T-cell (primary cell): Measurements from ENCODE around the gene RBCK1. TPM values are rescaled to one million over a fixed set of nuclear protein-coding genes. Genes with fewer than 3 reads are reported as not detected.

Experiments
- ATAC-seq, 4 experiments: fragments of 200-7000 bp in 3 of 4; fragments of 150-1000 bp in 1 of 4; cut with Tn5 transposase; replicated peaks in 1 of 4; 1 replicate in 3 of 4; 2 replicates in 1 of 4; pipeline ENCODE4 v1.10.0; 2021; ENCODE audit warnings: moderate library complexity in 3 of 4, mild to moderate bottlenecking in 2 of 4, moderate number of reproducible peaks in 1 of 4
- CTCF ChIA-PET, 2 donors: fragments of 300-600 bp; sonication (Branson Sonifier 250); formaldehyde crosslinking; loops; one replicate each; lab custom pipeline; 2022; ENCODE audit warnings: antibody characterized with exemption in 2 of 2; lab: Charles Lee
- POLR2A ChIA-PET, 2 donors: fragments of 300-600 bp; sonication (Branson Sonifier 250); formaldehyde crosslinking; loops; one replicate each; lab custom pipeline; 2022; ENCODE audit warnings: antibody characterized with exemption in 2 of 2; lab: Charles Lee
- DNase-seq, 35 experiments: peaks; one replicate each; pipeline versions ENCODE4 v3.0.0 to v3.0.0-alpha.2; 2013 to 2023
- H3K27ac ChIP-seq: one replicate; pipeline ENCODE4 v1.5.1; 2013; ENCODE audit warnings: low read length
- H3K27me3 ChIP-seq, 2 experiments: replicated peaks in 1 of 2; 1 replicate in 1 of 2; 2 replicates in 1 of 2; pipeline versions ENCODE4 v1.6.1 to v1.7.0; 2013; ENCODE audit warnings: low read length in 1 of 2, mixed read lengths in 1 of 2; ENCODE audit not compliant: control insufficient read depth in 2 of 2, insufficient read depth in 2 of 2; ENCODE audit errors: extremely low read depth in 1 of 2
- H3K36me3 ChIP-seq, 2 donors: 1 replicate in 1 of 2; 2 replicates in 1 of 2; pipeline versions ENCODE4 v1.6.1 to v1.7.0; 2013; ENCODE audit warnings: low read length in 1 of 2; ENCODE audit not compliant: control insufficient read depth in 2 of 2, insufficient read depth in 1 of 2; ENCODE audit errors: extremely low read depth in 1 of 2
- H3K4me1 ChIP-seq, 2 experiments: 1 replicate in 1 of 2; 2 replicates in 1 of 2; pipeline versions ENCODE4 v1.6.1 to v1.7.0; 2013; ENCODE audit warnings: low read length in 2 of 2, mixed read lengths in 1 of 2; ENCODE audit not compliant: insufficient read depth in 2 of 2, control insufficient read depth in 1 of 2; ENCODE audit errors: extremely low read depth in 1 of 2
- H3K4me3 ChIP-seq, 2 donors: 1 replicate in 1 of 2; 2 replicates in 1 of 2; pipeline versions ENCODE4 v1.5.1 to v1.7.0; 2013; ENCODE audit warnings: mild to moderate bottlenecking in 2 of 2, low read length in 1 of 2, moderate library complexity in 1 of 2; ENCODE audit not compliant: control insufficient read depth in 1 of 2; ENCODE audit errors: extremely low read depth in 1 of 2
- H3K9me3 ChIP-seq: 2 replicates; pipeline ENCODE4 v1.7.0; 2013
- H3K27ac Mint-ChIP-seq, 2 donors: one replicate each; pipeline ENCODE4 v1.8.0; 2020 to 2021; ENCODE audit warnings: mild to moderate bottlenecking in 2 of 2, mixed read lengths in 2 of 2
- H3K27me3 Mint-ChIP-seq, 2 donors: one replicate each; pipeline ENCODE4 v1.8.0; 2021 to 2022; ENCODE audit warnings: mixed read lengths in 2 of 2
- H3K36me3 Mint-ChIP-seq: one replicate; pipeline ENCODE4 v1.8.0; 2021; ENCODE audit warnings: mixed read lengths
- H3K4me1 Mint-ChIP-seq, 3 donors: one replicate each; pipeline ENCODE4 v1.8.0; 2020 to 2022; ENCODE audit warnings: mixed read lengths in 3 of 3, mild to moderate bottlenecking in 1 of 3
- H3K4me3 Mint-ChIP-seq, 3 donors: one replicate each; pipeline ENCODE4 v1.8.0; 2020 to 2022; ENCODE audit warnings: mild to moderate bottlenecking in 3 of 3, mixed read lengths in 3 of 3, moderate library complexity in 3 of 3
- H3K9me3 Mint-ChIP-seq, 3 donors: one replicate each; pipeline ENCODE4 v1.8.0; 2020 to 2022; ENCODE audit warnings: mixed read lengths in 3 of 3
- whole genome bisulfite sequencing: methylation state at CpG from one replicate; pipeline ENCODE4 v1.1.5; 2013; ENCODE audit warnings: missing lambda C conversion rate; ENCODE audit not compliant: insufficient coverage; 5-methylcytosine and 5-hydroxymethylcytosine counted together
- total RNA-seq, 35 experiments: library from RNA in 6 of 35; stranded (reverse) in 6 of 35; fragments of 120-200 nt in 1 of 35; gene quantifications; one replicate each; pipeline versions ENCODE4 v1.2.1 to v1.2.4 and lab custom pipeline; 2013 to 2026

The RBCK1 gene
- total RNA-seq, 5 donors from 2014 or later (not counting 1 experiment from before 2014, with no cell fraction given) = 87.0 to 110 (median 105) TPM

GRCh38 chr20:406200-407132 lies 1.6 kb upstream of the RBCK1 start:
- H3K27me3 ChIP-seq = no peaks in the 10 kb centered on the region
- peaks cover 15 to 48% of the 10 kb centered on the region in 2 experiments for H3K4me1 ChIP-seq
- H3K9me3 Mint-ChIP-seq = no peaks in the 10 kb centered on the region
- ATAC-seq (no peak), DNase-seq (no peak)
- no peak overlapping the region for H3K4me3 ChIP-seq
- peaks cover 46 to 50% (median 48%) of the 10 kb centered on the region in 3 donors for H3K4me1 Mint-ChIP-seq
- peaks cover 5% of the 10 kb centered on the region for H3K36me3 Mint-ChIP-seq
- no peaks in the 10 kb centered on the region for H3K27me3 Mint-ChIP-seq
- POLR2A ChIA-PET = no interaction called here
- CTCF ChIA-PET = interaction anchor here in 1 of 2 donors (0.9 to 1.8 kb wide), 5 partner anchors 32 to 137 kb away, joined by 3 to 9 read pairs (median 3); partner anchors contain the start of genes CSNK2A1 and TBC1D20
- H3K9me3 ChIP-seq = no peaks in the 10 kb centered on the region
- 94% methylated on average over 5 of the region's 9 CpGs for WGBS
- H3K27ac Mint-ChIP-seq = peak overlapping the region; percentile 96 to 98
- H3K27ac ChIP-seq = no peak overlapping the region
- H3K4me3 Mint-ChIP-seq = peak overlapping the region; percentile 82 to 87 (median 86)
- H3K36me3 ChIP-seq = peaks cover 0 to 8% of the 10 kb centered on the region in 2 donors

DNA sequence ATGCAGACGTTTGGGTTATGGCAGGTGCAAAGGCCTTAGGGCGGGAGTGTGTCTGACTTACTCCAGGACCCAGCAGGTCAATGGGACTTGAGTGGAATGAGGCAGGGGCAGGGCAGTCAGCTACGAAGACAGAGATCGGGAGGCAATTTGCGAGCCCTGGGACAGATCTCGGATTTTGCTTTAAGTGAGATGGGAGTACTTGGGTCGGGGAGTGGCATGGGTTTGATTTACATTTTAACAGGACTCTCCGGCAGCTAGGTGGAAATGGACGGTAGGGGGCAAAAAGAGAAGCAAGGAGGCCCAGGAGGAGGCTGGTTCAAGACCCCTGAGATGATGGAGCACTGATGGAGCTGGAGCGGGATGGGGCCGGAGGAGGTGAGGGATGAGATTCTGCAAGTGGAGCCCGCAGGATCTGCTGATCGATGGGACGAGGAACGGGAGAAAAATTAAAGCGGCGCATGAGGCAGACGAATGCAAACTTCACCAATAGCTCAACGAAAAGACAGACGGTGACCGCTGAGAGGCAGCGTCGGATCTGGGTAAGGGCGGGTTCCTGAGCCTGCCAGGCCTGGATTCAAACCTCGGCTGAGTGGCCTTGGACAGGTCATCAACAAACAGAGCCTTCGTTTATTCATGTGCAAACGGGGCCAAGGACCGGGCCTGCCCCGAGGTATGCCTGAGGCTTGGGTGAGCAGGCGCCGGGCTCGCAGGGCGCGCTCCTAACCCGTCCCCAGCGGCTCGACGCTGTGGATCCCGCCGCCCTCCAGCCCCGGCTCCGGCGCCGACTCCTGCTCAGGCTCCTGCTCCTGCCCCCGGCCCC lies 756 bp upstream of the RBCK1 start:
- H3K27me3 ChIP-seq = no peaks in the 10 kb centered on the region
- H3K36me3 ChIP-seq = peaks cover 0 to 8% of the 10 kb centered on the region in 2 donors
- peak in 29 of 35 experiments; percentile 15 to 81 (median 46) for DNase-seq
- CTCF ChIA-PET = interaction anchor here in 1 of 2 donors (0.6 to 1.8 kb wide), 7 partner anchors 31 to 136 kb away, joined by 3 to 9 read pairs (median 3); partner anchors contain the start of genes CSNK2A1 and TBC1D20
- H3K27ac Mint-ChIP-seq = peak overlapping the region; percentile 96 to 98
- WGBS = 25% methylated on average over 24 of the region's 45 CpGs
- peak; percentile 66 to 79 (median 76) for ATAC-seq
- no peaks in the 10 kb centered on the region for H3K27me3 Mint-ChIP-seq
- H3K4me3 Mint-ChIP-seq = peak overlapping the region; percentile 82 to 87 (median 86)
- H3K27ac ChIP-seq = peak overlapping the region; percentile 35
- peaks cover 46 to 51% (median 47%) of the 10 kb centered on the region in 3 donors for H3K4me1 Mint-ChIP-seq
- peak overlapping the region; percentile 60 to 85 for H3K4me3 ChIP-seq
- H3K9me3 ChIP-seq = no peaks in the 10 kb centered on the region
- H3K9me3 Mint-ChIP-seq = no peaks in the 10 kb centered on the region
- H3K36me3 Mint-ChIP-seq = peaks cover 12% of the 10 kb centered on the region
- peaks cover 13 to 42% of the 10 kb centered on the region in 2 experiments for H3K4me1 ChIP-seq
- POLR2A ChIA-PET = interaction anchor here in 1 of 2 donors (0.7 kb wide), 1 partner anchor 30 kb away, joined by 3 read pairs; no protein-coding TSS in a partner anchor

- CTCF ChIA-PET = interaction anchor here in 1 of 2 donors (0.7 kb wide), 1 partner anchor 26 kb away, joined by 4 read pairs; no protein-coding TSS in a partner anchor
- Histone ChIP-seq H3K27ac (peak overlapping the region; percentile 67), H3K36me3 (peaks cover 0 to 12% of the 10 kb centered on the region in 2 donors), H3K27me3 (no peaks in the 10 kb centered on the region), H3K4me1 (peaks cover 13 to 36% of the 10 kb centered on the region in 2 experiments), H3K4me3 (peak overlapping the region; percentile 89 to 97), H3K9me3 (no peaks in the 10 kb centered on the region)
- WGBS = 0% methylated on average over 5 of the region's 7 CpGs
- peak overlapping the region; percentile 91 for H3K27ac Mint-ChIP-seq
- H3K9me3 Mint-ChIP-seq = no peaks in the 10 kb centered on the region
- POLR2A ChIA-PET = no interaction called here
- H3K4me1 Mint-ChIP-seq = peaks cover 54 to 62% (median 55%) of the 10 kb centered on the region in 3 donors
- DNase-seq (peak in 7 of 35 experiments; percentile 2 to 31 (median 7)), ATAC-seq (peak in 3 of 4 experiments; percentile 1 to 20 (median 14))
- no peaks in the 10 kb centered on the region for H3K27me3 Mint-ChIP-seq
- H3K36me3 Mint-ChIP-seq = peaks cover 24% of the 10 kb centered on the region
- H3K4me3 Mint-ChIP-seq = peak overlapping the region; percentile 86 to 92 (median 86)
Observed at GRCh38 chr20:408843-409696, 971 bp downstream of the RBCK1 start.

DNA sequence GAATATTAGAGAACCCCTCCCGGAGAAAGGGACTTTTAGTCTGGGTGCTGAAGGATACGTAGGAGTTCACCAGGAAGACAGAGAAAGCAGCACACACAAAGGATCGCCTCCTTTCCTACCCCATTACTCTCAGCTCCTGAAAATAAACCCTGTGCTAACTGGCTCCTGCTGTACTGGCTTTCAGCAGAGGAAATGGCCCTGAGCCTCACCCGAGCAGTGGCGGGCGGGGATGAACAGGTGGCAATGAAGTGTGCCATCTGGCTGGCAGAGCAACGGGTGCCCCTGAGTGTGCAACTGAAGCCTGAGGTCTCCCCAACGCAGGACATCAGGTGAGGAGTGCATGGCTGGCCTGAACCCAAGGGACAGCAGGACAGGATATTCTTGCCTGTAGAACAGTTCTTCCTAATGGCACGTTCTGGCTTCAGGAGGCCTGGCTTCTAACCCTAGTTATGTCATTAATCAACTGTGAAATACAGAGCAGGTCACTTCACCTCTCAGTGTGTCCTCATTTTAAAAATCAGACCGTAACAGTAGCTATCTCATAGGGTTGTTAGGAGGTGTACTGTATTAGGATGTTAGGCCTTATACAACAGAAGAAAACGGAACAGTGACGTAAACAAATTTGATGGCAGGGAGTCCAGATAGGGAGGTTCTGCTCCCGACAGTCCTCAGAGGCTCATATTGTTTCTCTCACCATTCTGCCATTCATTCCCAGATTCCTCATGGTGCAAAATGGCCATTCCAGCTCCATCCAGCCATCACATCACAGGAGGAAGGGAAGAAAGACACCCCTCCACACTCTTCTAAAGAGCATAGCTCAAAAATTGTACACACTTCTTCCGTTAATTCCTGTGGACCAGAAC lies 1.8 kb downstream of the RBCK1 start:
- H3K9me3 Mint-ChIP-seq = no peaks in the 10 kb centered on the region
- no peak for ATAC-seq
- DNase-seq = peak in 3 of 35 experiments; percentile 9 to 12 (median 11)
- Histone ChIP-seq H3K27me3 (no peaks in the 10 kb centered on the region), H3K36me3 (peaks cover 0 to 14% of the 10 kb centered on the region in 2 donors), H3K9me3 (no peaks in the 10 kb centered on the region), H3K4me3 (peak overlapping the region in 1 of 2 donors; percentile 89), H3K4me1 (peaks cover 13 to 36% of the 10 kb centered on the region in 2 experiments), H3K27ac (peak overlapping the region; percentile 67)
- ChIA-PET CTCF (no interaction called here), POLR2A (no interaction called here)
- peaks cover 57 to 67% (median 59%) of the 10 kb centered on the region in 3 donors for H3K4me1 Mint-ChIP-seq
- peak overlapping the region; percentile 86 to 92 (median 86) for H3K4me3 Mint-ChIP-seq
- no peaks in the 10 kb centered on the region for H3K27me3 Mint-ChIP-seq
- peaks cover 24% of the 10 kb centered on the region for H3K36me3 Mint-ChIP-seq
- WGBS = 38% methylated on average over 7 of the region's 14 CpGs
- H3K27ac Mint-ChIP-seq = peak overlapping the region; percentile 91

GRCh38 chr20:412081-412480 lies 4.0 kb downstream of the RBCK1 start:
- H3K4me3 Mint-ChIP-seq = no peak overlapping the region
- DNase-seq (no peak), ATAC-seq (no peak)
- Histone ChIP-seq H3K27me3 (no peaks in the 10 kb centered on the region), H3K4me3 (no peak overlapping the region), H3K36me3 (peaks cover 0 to 23% of the 10 kb centered on the region in 2 donors), H3K27ac (no peak overlapping the region), H3K9me3 (no peaks in the 10 kb centered on the region), H3K4me1 (peaks cover 13 to 35% of the 10 kb centered on the region in 2 experiments)
- peaks cover 38% of the 10 kb centered on the region for H3K36me3 Mint-ChIP-seq
- no peak overlapping the region for H3K27ac Mint-ChIP-seq
- H3K9me3 Mint-ChIP-seq = no peaks in the 10 kb centered on the region
- whole genome bisulfite sequencing = no CpG with 5 or more reads among the region's 3 CpGs
- H3K4me1 Mint-ChIP-seq = peaks cover 65 to 71% (median 67%) of the 10 kb centered on the region in 3 donors
- POLR2A ChIA-PET = no interaction called here
- CTCF ChIA-PET = no interaction called here
- no peaks in the 10 kb centered on the region for H3K27me3 Mint-ChIP-seq
